GM18909 (cell line): ENCODE measurements around the gene TMEM121.

Source experiments
- ATAC-seq: cut with Tn5 transposase; IDR thresholded peaks from one replicate; pipeline ENCODE4 v1.9.1; 2021; ENCODE audit warnings: mild to moderate bottlenecking; ENCODE audit not compliant: unreplicated experiment, poor library complexity

TMEM121 gene

GRCh38 chr14:105526776-105527380 lies 495 bp downstream of the TMEM121 start:
- ATAC-seq, result no peak

GRCh38 chr14:105527381-105527825 lies 1.0 kb downstream of the TMEM121 start:
- ATAC-seq, result no peak

- ATAC-seq, result no peak
These were observed 1.6 kb downstream of the TMEM121 start for GRCh38 chr14:105527826-105528585.

- ATAC-seq, result no peak
These were observed 2.4 kb downstream of the TMEM121 start for GRCh38 chr14:105528586-105529318.

GRCh38 chr14:105529319-105529568 lies 2.9 kb downstream of the TMEM121 start:
- ATAC-seq, result no peak

- no peak for ATAC-seq
These were observed 3.3 kb downstream of the TMEM121 start for GRCh38 chr14:105529569-105530284.

- no peak for ATAC-seq
These were observed 4.1 kb downstream of the TMEM121 start for GRCh38 chr14:105530285-105531087.

- no peak for ATAC-seq
These were observed 4.9 kb downstream of the TMEM121 start for GRCh38 chr14:105531088-105531893.

GRCh38 chr14:105531894-105532623 lies 5.7 kb downstream of the TMEM121 start:
- no peak for ATAC-seq

GRCh38 chr14:105532735-105533141 lies 6.4 kb downstream of the TMEM121 start:
- no peak for ATAC-seq

- no peak for ATAC-seq
These were observed 7.0 kb downstream of the TMEM121 start for GRCh38 chr14:105533391-105533790.

GRCh38 chr14:105533811-105534498 lies 7.6 kb downstream of the TMEM121 start:
- no peak for ATAC-seq

- no peak for ATAC-seq
These were observed 8.2 kb downstream of the TMEM121 start for GRCh38 chr14:105534586-105534985.

- no peak for ATAC-seq
These were observed 9.7 kb downstream of the TMEM121 start for GRCh38 chr14:105536051-105536450.

- no peak for ATAC-seq
These were observed 10.6 kb downstream of the TMEM121 start for GRCh38 chr14:105536691-105537579.

- no peak for ATAC-seq
These were observed 11.4 kb downstream of the TMEM121 start for GRCh38 chr14:105537580-105538474.
